GM10248 (cell line): ENCODE data around the gene MAPKAP1.

Experiments
- CTCF ChIA-PET: fragments of 300-600 bp; sonication (Branson Sonifier 250); formaldehyde crosslinking; extraction: SDS; loops from one replicate; lab custom pipeline; 2021; ENCODE audit warnings: antibody characterized with exemption; lab: Yijun Ruan, JAX
- POLR2A ChIA-PET: fragments of 350-650 bp; sonication (Branson Sonifier 250); formaldehyde crosslinking; extraction: SDS; loops from one replicate; lab custom pipeline; 2020; ENCODE audit warnings: antibody characterized with exemption; lab: Yijun Ruan, JAX
- DNase-seq: peaks from one replicate; pipeline ENCODE4 v3.0.0; 2012; ENCODE audit errors: extremely low spot score
- CTCF ChIP-seq: IDR thresholded peaks from 2 replicates; pipeline ENCODE4 v1.5.1; 2012; ENCODE audit warnings: mild to moderate bottlenecking, low read depth; ENCODE audit errors: extremely low read depth, missing control alignments, control extremely low read depth

The MAPKAP1 gene

GRCh38 chr9:125399666-125400065 is 307.3 kb downstream of the MAPKAP1 start:
- no peak for TF ChIP-seq CTCF
- no peak for DNase-seq
- CTCF ChIA-PET, result no interaction called here
- POLR2A ChIA-PET, result no interaction called here

- DNase-seq, result no peak
- POLR2A ChIA-PET, result no interaction called here
- CTCF ChIA-PET, result interaction anchor here (1.3 kb wide), 1 partner anchor 8 kb away, joined by 5 read pairs; no protein-coding TSS in a partner anchor
- TF ChIP-seq CTCF, result no peak
These were observed 307.8 kb downstream of the MAPKAP1 start for GRCh38 chr9:125399165-125399564.

GRCh38 chr9:125398243-125398642 is 308.8 kb downstream of the MAPKAP1 start:
- no peak for TF ChIP-seq CTCF
- ChIA-PET CTCF (interaction anchor here (1.3 kb wide), 1 partner anchor 9 kb away, joined by 5 read pairs; no protein-coding TSS in a partner anchor), POLR2A (no interaction called here)
- DNase-seq, result no peak

- POLR2A ChIA-PET, result no interaction called here
- no peak for TF ChIP-seq CTCF
- CTCF ChIA-PET, result no interaction called here
- no peak for DNase-seq
These were observed 309.3 kb downstream of the MAPKAP1 start for GRCh38 chr9:125397736-125398135.

- DNase-seq, result no peak
- POLR2A ChIA-PET, result no interaction called here
These were observed 310.2 kb downstream of the MAPKAP1 start for GRCh38 chr9:125396799-125397198.

GRCh38 chr9:125393426-125393825 is 313.6 kb downstream of the MAPKAP1 start:
- ChIA-PET CTCF (interaction anchor here (2.2 kb wide), 1 partner anchor 14 kb away, joined by 8 read pairs; no protein-coding TSS in a partner anchor), POLR2A (no interaction called here)
- no peak for TF ChIP-seq CTCF
- DNase-seq, result no peak

More at GRCh38 chr9:125396799-125397198, 310.2 kb downstream of the MAPKAP1 start:
- CTCF ChIA-PET, result interaction anchor here (1.0 kb wide), 1 partner anchor 11 kb away, joined by 3 read pairs; no protein-coding TSS in a partner anchor
- no peak for TF ChIP-seq CTCF
